ENCODE results near the gene PARP6. TPM values are rescaled to one million over a fixed set of nuclear protein-coding genes. Genes with fewer than 3 reads are reported as not detected.

The PARP6 gene
- polyA plus RNA-seq, 1 donor from 2014 or later = 218 TPM

- Histone ChIP-seq H3K36me3 (ENCODE audit: insufficient read depth, low read length) (peaks cover 4% of the 10 kb centered on the region), H3K4me2 (ENCODE audit: low read length) (peak overlapping the region; percentile 61), H3K27me3 (ENCODE audit: insufficient read depth, low read depth, low read length) (peaks cover 3% of the 10 kb centered on the region), H3K4me3 (ENCODE audit: low read length) (peak overlapping the region; percentile 82), H3F3A (ENCODE audit: insufficient read depth, low read length, poor library complexity, severe bottlenecking) (no peaks in the 10 kb centered on the region), H3K9me2 (ENCODE audit: insufficient read depth, low read length) (no peaks in the 10 kb centered on the region), H3K9me3 (ENCODE audit: low read length) (peaks cover 4% of the 10 kb centered on the region), H3K79me2 (replicated peaks; ENCODE audit: insufficient read depth, low read length) (no peaks in the 10 kb centered on the region), H3K27ac (ENCODE audit: low read length) (peak overlapping the region; percentile 52), H4K20me1 (ENCODE audit: insufficient read depth) (no peaks in the 10 kb centered on the region), H3K9ac (ENCODE audit: low read length) (peak overlapping the region; percentile 77), H2AFZ (ENCODE audit: low read depth, low read length) (peak overlapping the region; percentile 10)
- peak; percentile 89 for TF ChIP-seq REST (IDR thresholded peaks at IDR 0.05; ENCODE audit: borderline replicate concordance)
- TF ChIP-seq, protein P1, sequence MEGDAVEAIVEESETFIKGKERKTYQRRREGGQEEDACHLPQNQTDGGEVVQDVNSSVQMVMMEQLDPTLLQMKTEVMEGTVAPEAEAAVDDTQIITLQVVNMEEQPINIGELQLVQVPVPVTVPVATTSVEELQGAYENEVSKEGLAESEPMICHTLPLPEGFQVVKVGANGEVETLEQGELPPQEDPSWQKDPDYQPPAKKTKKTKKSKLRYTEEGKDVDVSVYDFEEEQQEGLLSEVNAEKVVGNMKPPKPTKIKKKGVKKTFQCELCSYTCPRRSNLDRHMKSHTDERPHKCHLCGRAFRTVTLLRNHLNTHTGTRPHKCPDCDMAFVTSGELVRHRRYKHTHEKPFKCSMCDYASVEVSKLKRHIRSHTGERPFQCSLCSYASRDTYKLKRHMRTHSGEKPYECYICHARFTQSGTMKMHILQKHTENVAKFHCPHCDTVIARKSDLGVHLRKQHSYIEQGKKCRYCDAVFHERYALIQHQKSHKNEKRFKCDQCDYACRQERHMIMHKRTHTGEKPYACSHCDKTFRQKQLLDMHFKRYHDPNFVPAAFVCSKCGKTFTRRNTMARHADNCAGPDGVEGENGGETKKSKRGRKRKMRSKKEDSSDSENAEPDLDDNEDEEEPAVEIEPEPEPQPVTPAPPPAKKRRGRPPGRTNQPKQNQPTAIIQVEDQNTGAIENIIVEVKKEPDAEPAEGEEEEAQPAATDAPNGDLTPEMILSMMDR (IDR thresholded peaks at IDR 0.05; ENCODE audit: poor library complexity, severe bottlenecking) = no peak
These were observed 47.1 kb upstream of the PARP6 start for GRCh38 chr15:72319360-72319984.

DNA sequence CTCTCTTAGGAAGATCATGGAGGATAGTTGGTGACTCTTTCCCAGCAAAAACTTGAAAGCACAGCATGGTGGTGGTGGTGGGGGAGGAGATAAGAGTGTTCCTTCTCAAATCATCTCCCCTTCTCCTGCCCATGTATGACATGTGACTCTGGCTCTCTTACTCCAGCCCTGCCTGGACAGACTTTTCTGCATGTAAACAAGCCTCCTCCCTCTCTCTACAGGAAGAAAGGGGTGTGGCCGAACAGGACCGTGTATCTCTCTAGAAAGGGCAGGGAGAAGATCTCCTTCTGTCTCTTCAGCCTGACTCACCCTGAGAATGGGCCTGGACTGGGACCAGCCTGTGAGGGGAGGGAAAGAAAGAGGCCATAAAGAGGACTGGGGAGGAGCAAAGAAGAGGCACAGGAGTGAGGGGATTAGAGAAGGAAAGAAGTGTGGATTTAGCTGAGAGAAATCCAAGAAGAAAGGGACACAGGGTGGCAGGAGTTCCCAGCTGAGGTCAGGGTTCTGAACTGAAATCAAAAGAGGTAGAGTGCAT, 46.1 kb upstream of the PARP6 start:
- TF ChIP-seq MXI1 (conservative IDR thresholded peaks at IDR 0.05; ENCODE audit: poor library complexity, severe bottlenecking) (no peak), EP300 (conservative IDR thresholded peaks at IDR 0.05; ENCODE audit: poor library complexity, severe bottlenecking) (no peak)
- peak overlapping the region; percentile 77 for H3K9ac ChIP-seq (ENCODE audit: low read length)
- H3K79me2 ChIP-seq (replicated peaks; ENCODE audit: insufficient read depth, low read length) = no peaks in the 10 kb centered on the region
- no peaks in the 10 kb centered on the region for H3K36me3 ChIP-seq (ENCODE audit: insufficient read depth, low read length)
- H3K9me2 ChIP-seq (ENCODE audit: insufficient read depth, low read length) = no peaks in the 10 kb centered on the region
- H3K4me3 ChIP-seq (ENCODE audit: low read length) = peak overlapping the region; percentile 82
- H4K20me1 ChIP-seq (ENCODE audit: insufficient read depth) = no peaks in the 10 kb centered on the region
- H3K9me3 ChIP-seq (ENCODE audit: low read length) = no peaks in the 10 kb centered on the region
- no peak overlapping the region for H2AFZ ChIP-seq (ENCODE audit: low read depth, low read length)
- peak overlapping the region; percentile 61 for H3K4me2 ChIP-seq (ENCODE audit: low read length)
- H3K27me3 ChIP-seq (ENCODE audit: insufficient read depth, low read depth, low read length) = peaks cover 3% of the 10 kb centered on the region
- no peaks in the 10 kb centered on the region for H3F3A ChIP-seq (ENCODE audit: insufficient read depth, low read length, poor library complexity, severe bottlenecking)
- H3K27ac ChIP-seq (ENCODE audit: low read length) = peak overlapping the region; percentile 3

DNA sequence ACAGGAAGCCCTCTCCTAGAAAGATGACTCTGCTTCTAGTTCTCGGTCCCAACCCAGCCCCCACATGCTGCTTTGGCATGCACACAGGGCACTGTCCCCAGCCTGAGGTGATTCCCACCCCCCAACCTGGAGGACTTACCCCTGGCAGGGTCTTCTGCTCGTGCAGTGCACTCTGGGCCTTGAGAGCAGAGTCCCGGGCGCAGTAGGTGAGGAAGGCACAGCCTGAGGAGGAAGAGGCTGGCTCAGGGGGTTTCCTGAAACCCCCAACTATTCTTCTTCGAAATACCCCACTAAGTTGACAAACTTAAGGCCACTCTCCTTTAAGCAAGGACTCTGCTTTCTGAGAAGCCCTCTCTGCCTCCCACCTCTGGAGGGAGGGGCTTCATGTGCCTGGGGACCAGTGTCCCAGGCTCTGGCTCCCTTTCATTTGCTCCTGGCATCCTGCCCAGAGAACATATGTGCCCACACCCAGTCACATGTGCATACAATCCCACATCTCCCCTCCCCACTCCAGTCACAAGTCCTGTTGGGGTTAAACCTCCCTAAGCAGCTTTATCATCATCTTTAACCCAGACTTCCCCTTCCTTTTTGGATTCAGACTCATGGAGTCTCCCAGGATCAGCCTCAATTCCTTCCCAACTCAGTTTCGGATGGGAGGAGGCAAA, 43.5 kb upstream of the PARP6 start:
- no peak overlapping the region for H3K4me2 ChIP-seq (ENCODE audit: low read length)
- H3K9me3 ChIP-seq (ENCODE audit: low read length) = no peaks in the 10 kb centered on the region
- no peaks in the 10 kb centered on the region for H3F3A ChIP-seq (ENCODE audit: insufficient read depth, low read length, poor library complexity, severe bottlenecking)
- no peak overlapping the region for H3K9ac ChIP-seq (ENCODE audit: low read length)
- H3K27me3 ChIP-seq (ENCODE audit: insufficient read depth, low read depth, low read length) = peaks cover 3% of the 10 kb centered on the region
- H3K4me3 ChIP-seq (ENCODE audit: low read length) = peak overlapping the region; percentile 15
- H3K79me2 ChIP-seq (replicated peaks; ENCODE audit: insufficient read depth, low read length) = peaks cover 4% of the 10 kb centered on the region
- no peaks in the 10 kb centered on the region for H4K20me1 ChIP-seq (ENCODE audit: insufficient read depth)
- no peak overlapping the region for H2AFZ ChIP-seq (ENCODE audit: low read depth, low read length)
- no peaks in the 10 kb centered on the region for H3K9me2 ChIP-seq (ENCODE audit: insufficient read depth, low read length)
- no peak overlapping the region for H3K27ac ChIP-seq (ENCODE audit: low read length)
- H3K36me3 ChIP-seq (ENCODE audit: insufficient read depth, low read length) = no peaks in the 10 kb centered on the region
- TF ChIP-seq MXI1 (conservative IDR thresholded peaks at IDR 0.05; ENCODE audit: poor library complexity, severe bottlenecking) = no peak
- TF ChIP-seq RAD21 (conservative IDR thresholded peaks at IDR 0.05) = no peak
- TF ChIP-seq EP300 (conservative IDR thresholded peaks at IDR 0.05; ENCODE audit: poor library complexity, severe bottlenecking) = no peak
- no peak for TF ChIP-seq POLR2AphosphoS5 (IDR thresholded peaks at IDR 0.05)
- no peak for TF ChIP-seq TAF1 (IDR thresholded peaks at IDR 0.05; ENCODE audit: low read depth)
- TF ChIP-seq SMC3 (conservative IDR thresholded peaks at IDR 0.05; ENCODE audit: poor library complexity) = no peak
- no peak for TF ChIP-seq REST (IDR thresholded peaks at IDR 0.05; ENCODE audit: borderline replicate concordance)
- no peak for TF ChIP-seq EZH2 (IDR thresholded peaks at IDR 0.05; ENCODE audit: borderline replicate concordance, insufficient read depth, low read length, poor library complexity, severe bottlenecking)

Data from neural cell (in vitro differentiated cells).